Activated CD4-positive, alpha-beta T cell treated with anti-CD3 and anti-CD28 coated beads, Interleukin-2, amount 50 U/mL, for 4 hours (primary cell): ENCODE data around the gene TRAFD1.

Source experiments
- DNase-seq, 2 experiments: peaks; one replicate each; pipeline ENCODE4 v3.0.0-alpha.2; 2020

The TRAFD1 gene

GRCh38 chr12:112116232-112117060 is 8.9 kb upstream of the TRAFD1 start:
- DNase-seq, result no peak

GRCh38 chr12:112117685-112118084 is 7.7 kb upstream of the TRAFD1 start:
- DNase-seq, result no peak

DNA sequence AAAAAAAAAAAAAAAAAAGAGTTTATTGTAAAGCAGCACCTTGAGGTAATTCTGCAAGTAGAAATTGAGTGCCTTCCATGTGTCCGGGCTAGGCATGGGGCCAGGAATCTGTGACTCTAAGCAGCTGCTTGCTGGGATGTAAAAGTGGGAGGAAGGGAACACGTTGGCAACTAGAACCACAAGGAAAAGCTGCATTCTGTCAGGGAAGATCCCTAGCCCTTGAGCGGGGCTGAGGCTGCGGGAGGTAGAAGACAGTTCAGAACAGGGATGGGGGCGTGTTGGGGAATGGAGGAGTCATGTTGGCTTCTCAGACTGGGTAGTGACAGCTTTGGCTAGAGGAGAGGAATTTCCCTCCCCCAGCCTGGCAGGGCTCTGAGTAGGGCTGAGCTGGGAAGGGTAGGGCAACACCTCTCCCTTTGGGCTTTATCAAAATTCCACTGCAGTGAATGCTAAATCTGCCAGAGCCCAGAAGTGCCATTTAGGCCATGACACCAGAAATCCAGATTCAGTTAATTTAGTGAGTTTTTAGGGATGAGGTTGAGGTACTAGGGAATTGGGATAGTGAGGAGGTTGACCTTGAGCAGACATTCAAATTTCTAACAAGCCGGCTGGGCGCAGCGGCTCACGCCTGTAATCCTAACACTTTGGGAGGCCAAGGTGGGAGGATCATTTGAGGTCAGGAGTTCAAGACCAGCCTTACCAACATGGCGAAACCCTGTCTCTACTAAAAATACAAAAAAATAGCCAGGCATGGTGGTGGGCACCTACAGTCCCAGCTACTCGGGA is 3.4 kb upstream of the TRAFD1 start:
- no peak for DNase-seq

- DNase-seq, result no peak
Observed at GRCh38 chr12:112122823-112123690, 2.3 kb upstream of the TRAFD1 start.

- DNase-seq, result no peak
Observed at GRCh38 chr12:112124918-112125249, 476 bp upstream of the TRAFD1 start.

DNA sequence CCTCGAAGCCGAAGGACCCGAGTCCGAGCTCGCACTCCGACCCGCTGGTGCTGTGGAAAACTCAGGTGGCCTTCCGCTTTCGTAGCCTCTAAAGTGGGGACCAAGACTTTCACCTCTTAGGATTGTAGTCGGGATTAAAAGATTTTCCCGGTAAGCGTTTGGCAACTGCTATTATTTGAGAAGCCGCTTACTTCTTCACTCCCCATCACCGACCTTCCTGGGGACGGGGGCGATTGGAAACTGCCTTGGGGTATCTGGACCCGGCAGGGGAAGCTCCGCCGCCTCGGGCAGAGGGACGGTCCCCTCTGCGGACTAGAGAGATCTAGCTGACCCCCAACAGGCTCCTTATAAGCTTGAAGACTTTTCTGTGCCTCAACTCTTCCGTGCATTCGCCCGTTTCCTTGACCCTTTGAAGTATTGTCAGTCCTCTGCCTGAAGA is 659 bp downstream of the TRAFD1 start:
- no peak for DNase-seq

- no peak for DNase-seq
Observed at GRCh38 chr12:112126911-112127310, 1.6 kb downstream of the TRAFD1 start.

- DNase-seq, result no peak
Observed at GRCh38 chr12:112130441-112130998, 5.2 kb downstream of the TRAFD1 start.

GRCh38 chr12:112131686-112132085 is 6.3 kb downstream of the TRAFD1 start:
- no peak for DNase-seq

- DNase-seq, result no peak
Observed at GRCh38 chr12:112133418-112133817, 8.1 kb downstream of the TRAFD1 start.

DNA sequence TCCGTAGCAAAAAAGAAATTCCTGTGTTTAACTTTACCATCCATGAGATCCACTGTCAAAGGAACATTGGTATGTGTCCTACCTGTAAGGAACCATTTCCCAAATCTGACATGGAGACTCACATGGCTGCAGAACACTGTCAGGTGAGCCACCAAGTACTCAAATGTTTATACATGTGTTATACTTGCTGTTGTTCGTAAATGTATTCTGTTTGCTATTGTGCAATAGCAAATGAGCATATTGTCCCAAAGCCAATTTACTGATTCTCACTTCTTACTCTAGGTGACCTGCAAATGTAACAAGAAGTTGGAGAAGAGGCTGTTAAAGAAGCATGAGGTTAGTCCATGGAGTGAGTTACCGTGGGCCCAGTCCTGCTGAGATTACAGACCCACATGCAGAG is 9.4 kb downstream of the TRAFD1 start:
- DNase-seq, result no peak

DNA sequence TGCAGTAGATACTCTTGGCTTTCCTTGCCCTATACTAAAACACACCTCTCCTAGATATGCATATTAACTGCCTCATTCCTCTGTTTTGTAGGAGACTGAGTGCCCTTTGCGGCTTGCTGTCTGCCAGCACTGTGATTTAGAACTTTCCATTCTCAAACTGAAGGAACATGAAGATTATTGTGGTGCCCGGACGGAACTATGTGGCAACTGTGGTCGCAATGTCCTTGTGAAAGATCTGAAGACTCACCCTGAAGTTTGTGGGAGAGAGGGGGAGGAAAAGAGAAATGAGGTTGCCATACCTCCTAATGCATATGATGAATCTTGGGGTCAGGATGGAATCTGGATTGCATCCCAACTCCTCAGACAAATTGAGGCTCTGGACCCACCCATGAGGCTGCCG is 15.4 kb downstream of the TRAFD1 start:
- no peak for DNase-seq

DNA sequence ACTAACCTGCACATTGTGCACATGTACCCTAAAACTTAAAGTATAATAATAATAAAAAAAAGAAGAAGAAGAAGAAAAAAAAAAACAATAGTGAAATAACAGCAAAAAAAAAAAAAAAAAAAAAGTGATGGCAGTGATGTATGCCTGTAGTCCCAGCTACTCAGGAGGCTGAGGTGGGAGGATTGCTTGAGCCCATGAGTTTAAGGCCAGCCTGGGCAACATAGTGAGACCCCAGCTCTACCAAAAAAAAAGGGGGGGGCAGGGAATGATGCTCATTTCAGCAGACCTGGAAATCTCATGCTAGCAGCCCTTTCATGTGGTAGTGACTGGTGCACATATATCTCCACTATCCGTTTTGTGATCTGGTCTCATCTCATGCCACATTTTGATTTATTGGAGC is 20.8 kb downstream of the TRAFD1 start:
- DNase-seq, result no peak

- DNase-seq, result no peak
Observed at GRCh38 chr12:112148031-112148513, 22.7 kb downstream of the TRAFD1 start.

DNA sequence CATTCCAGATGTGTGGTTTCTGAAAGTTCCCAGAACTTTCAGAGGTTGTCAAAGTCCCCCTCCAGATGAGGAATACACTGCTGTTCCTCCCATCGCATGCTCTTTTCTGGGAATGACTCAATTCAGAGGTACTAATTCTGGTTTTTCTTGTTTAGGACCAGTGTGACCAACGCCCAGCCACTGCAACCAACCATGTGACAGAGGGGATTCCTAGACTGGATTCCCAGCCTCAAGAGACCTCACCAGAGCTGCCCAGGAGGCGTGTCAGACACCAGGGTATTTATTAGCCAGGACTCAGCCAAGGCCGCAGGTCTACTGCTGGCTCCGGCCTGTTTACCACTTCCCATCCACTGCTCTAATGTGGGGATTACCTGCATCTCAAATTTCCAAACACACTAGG is 24.2 kb downstream of the TRAFD1 start:
- DNase-seq, result no peak

DNA sequence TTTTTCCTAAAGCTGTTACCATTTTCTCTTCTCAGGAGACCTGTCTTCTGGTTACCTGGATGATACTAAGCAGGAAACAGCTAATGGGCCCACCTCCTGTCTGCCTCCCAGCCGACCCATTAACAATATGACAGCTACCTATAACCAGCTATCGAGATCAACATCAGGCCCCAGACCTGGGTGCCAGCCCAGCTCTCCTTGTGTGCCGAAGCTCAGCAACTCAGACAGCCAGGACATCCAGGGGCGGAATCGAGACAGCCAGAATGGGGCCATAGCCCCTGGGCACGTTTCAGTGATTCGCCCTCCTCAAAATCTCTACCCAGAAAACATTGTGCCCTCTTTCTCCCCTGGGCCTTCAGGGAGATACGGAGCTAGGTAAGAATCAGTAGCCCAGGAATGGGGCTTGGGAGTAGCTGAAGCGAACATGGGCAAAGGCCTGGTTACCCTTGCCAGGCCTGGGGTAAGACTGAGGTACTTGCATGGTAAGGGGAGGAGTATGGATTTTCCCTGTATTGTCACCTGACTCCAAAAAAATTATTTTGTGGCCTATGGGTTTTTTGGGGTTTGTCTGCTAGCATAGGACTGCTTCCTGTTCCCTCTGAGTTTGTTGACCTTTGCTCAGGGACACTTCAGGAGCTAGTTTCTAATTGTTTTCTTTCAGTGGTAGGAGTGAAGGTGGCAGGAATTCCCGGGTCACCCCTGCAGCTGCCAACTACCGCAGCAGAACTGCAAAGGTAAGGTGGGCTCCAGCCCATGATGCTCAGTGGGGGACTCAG is 26.6 kb downstream of the TRAFD1 start:
- DNase-seq, result no peak

DNA sequence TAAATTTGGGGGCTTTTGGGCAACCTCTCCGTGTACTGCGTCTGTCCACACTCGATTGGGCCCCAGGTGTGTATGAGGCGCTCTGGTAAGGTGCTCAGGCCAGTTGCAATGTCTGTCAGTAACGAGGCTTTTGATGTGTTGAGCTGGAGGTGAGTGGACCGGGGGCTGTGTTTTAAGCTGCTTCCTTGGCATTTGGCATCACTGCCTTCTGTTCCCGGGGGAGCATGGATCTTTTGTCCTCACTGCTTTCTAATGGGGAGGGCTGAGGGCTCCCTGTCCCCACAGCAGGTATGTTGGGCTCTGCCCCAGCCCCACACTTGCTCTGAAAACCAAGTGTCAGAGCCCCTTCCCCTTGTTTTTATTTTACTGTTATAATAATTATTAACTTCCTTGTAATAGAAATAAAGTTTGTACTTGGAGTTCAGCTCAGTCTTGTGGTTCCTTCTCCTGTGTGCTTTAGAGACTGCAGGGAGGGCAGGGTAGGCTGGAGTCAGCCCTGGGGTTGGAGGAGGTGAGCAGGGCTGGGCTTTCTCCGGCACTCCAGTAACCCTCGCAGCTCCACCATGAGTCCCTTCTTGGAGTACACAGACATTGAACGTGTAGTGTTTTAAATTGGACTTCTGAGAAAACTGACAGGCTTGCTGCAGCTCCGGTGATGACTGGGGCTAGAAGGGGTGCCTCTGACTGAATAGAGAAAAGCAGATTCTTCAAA is 28.0 kb downstream of the TRAFD1 start:
- no peak for DNase-seq

DNA sequence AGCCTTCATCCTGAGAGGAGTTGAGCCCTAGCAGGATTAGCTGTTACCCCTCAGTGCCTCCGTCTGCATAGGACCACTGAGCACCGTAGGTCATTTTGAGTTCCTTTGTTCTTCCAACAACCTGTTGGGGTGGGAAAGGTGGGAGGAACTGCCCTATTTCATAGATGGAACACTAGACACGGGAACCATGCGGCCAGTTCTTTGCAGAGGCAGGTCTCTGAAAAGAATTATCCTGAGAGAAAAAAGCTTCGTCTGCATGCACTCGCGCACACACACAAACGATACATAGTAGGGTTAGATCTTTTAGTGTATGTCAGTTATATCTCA is 28.5 kb downstream of the TRAFD1 start:
- no peak for DNase-seq

- peak; percentile 8 to 9 for DNase-seq
Observed at GRCh38 chr12:112158461-112159145, 33.2 kb downstream of the TRAFD1 start.

GRCh38 chr12:112159146-112159541 is 33.8 kb downstream of the TRAFD1 start:
- DNase-seq, result no peak

DNA sequence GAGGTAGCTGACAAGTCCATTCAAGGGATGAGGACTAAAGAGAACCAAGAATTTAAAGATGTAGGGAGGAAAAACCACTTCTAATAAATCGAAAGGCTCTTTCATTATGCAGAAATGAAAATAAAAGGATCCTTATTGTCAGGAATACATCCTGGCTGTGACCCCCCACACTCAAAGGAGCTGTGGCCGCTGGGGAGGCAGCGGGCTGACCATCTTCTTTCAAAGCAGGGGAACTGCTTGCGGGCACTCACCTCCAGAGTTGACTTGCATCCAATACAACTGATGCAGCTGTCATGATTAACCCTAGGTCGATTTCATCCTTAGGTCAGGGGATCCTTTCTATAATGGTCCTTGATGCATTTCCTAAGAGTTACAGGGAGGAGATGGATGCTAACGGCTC is 35.3 kb downstream of the TRAFD1 start:
- DNase-seq, result no peak
